OCI-LY3 (cell line): ENCODE measurements around the gene MTHFSD.

Experiments
- CTCF ChIP-seq: fragments of 200-600, 300-600 bp; sonication (generic); IDR thresholded peaks from 2 replicates; pipeline ENCODE4 v1.5.1; 2014; ENCODE audit warnings: antibody characterized with exemption, low read length, low read depth
- EZH2phosphoT487 ChIP-seq: fragments of 200-600 bp; shearing (Covaris generic); IDR thresholded peaks from 2 replicates; pipeline ENCODE4 v1.6.1; 2018; ENCODE audit warnings: antibody characterized with exemption, mixed run types, low read depth

- TF ChIP-seq CTCF (no peak), EZH2phosphoT487 (no peak)
Observed at GRCh38 chr16:86604436-86605193, 49.6 kb upstream of the MTHFSD start.
